Gastrocnemius medialis (tissue), 4 donors: Measurements from ENCODE around the gene RNF141. TPM values are rescaled to one million over a fixed set of nuclear protein-coding genes. Genes with fewer than 3 reads are reported as not detected.

Experiments used
- ATAC-seq, 2 donors: fragments of 150-250 bp; one replicate each; pipeline ENCODE4 v1.9.1; 2016
- DNase-seq, 2 donors: peaks; one replicate each; pipeline ENCODE4 v3.0.0-alpha.2; 2019
- H3K27ac ChIP-seq, 4 donors: fragments of 200-600 bp; sonication (generic); 1 replicate in 1 of 4; 2 replicates in 3 of 4; pipeline ENCODE4 v1.5.1; 2016 to 2018; ENCODE audit warnings: mild to moderate bottlenecking in 2 of 4, moderate library complexity in 1 of 4
- H3K27me3 ChIP-seq, 3 donors: fragments of 200-600 bp; sonication (generic) in 2 of 3; 1 replicate in 1 of 3; 2 replicates in 2 of 3; pipeline versions ENCODE4 v1.5.1 to v1.6.0; 2016 to 2019; ENCODE audit warnings: mild to moderate bottlenecking in 1 of 3, moderate library complexity in 1 of 3
- H3K36me3 ChIP-seq, 2 donors: fragments of 200-600 bp; sonication (generic) in 1 of 2; one replicate each; pipeline ENCODE4 v1.5.1; 2017 to 2018
- H3K4me1 ChIP-seq, 2 donors: fragments of 200-600 bp; sonication (generic) in 1 of 2; one replicate each; pipeline ENCODE4 v1.5.1; 2016 to 2017; ENCODE audit warnings: mild to moderate bottlenecking in 2 of 2
- H3K4me3 ChIP-seq, 4 donors: fragments of 200-600 bp; sonication (generic) in 3 of 4; 1 replicate in 1 of 4; 2 replicates in 3 of 4; pipeline ENCODE4 v1.5.1; 2016 to 2019; ENCODE audit warnings: mild to moderate bottlenecking in 2 of 4
- H3K9me3 ChIP-seq, 3 donors: fragments of 200-600 bp; sonication (generic) in 2 of 3; 1 replicate in 1 of 3; 2 replicates in 2 of 3; pipeline ENCODE4 v1.5.1; 2016 to 2019
- POLR2A ChIP-seq, 2 donors: fragments of 450-650 bp; IDR thresholded peaks; one replicate each; pipeline ENCODE4 v1.6.1; 2017; ENCODE audit warnings: antibody characterized with exemption in 2 of 2, mild to moderate bottlenecking in 2 of 2, moderate library complexity in 2 of 2
- in situ Hi-C, 4 donors: fragments of 200-750 bp; cut with MboI; loops; one replicate each; pipeline versions ENCODE4 v1.15.0 to v1.8.0; 2017; ENCODE audit warnings: low sequenced_read_pairs in 4 of 4
- intact Hi-C: fragments of 100-400 bp; cut with DNase I; formaldehyde crosslinking; loops from one replicate; pipeline ENCODE4 v1.15.1; 2023; ENCODE audit warnings: low total_unique reads
- total RNA-seq, 4 donors: library from RNA; depleted of rRNA; stranded (reverse); fragments of >200 nt; gene quantifications; one replicate each; pipeline versions ENCODE4 v1.1.0 to v1.2.3, GENCODE V29; 2016
- TF ChIP-seq, protein P1 (sequence below), 5 experiments: fragments of 450-650 bp in 3 of 5; fragments of 200-600 bp in 2 of 5; sonication (generic) in 2 of 5; IDR thresholded peaks in 4 of 5; conservative IDR thresholded peaks in 1 of 5; 1 replicate in 4 of 5; 2 replicates in 1 of 5; pipeline ENCODE4 v1.5.1; 2016 to 2019; ENCODE audit warnings: antibody characterized with exemption in 5 of 5, mild to moderate bottlenecking in 3 of 5, moderate library complexity in 3 of 5

The RNF141 gene
- total RNA-seq, 4 donors from 2014 or later: 16.8 to 38.2 (median 19.0) TPM

- TF ChIP-seq, protein P1, sequence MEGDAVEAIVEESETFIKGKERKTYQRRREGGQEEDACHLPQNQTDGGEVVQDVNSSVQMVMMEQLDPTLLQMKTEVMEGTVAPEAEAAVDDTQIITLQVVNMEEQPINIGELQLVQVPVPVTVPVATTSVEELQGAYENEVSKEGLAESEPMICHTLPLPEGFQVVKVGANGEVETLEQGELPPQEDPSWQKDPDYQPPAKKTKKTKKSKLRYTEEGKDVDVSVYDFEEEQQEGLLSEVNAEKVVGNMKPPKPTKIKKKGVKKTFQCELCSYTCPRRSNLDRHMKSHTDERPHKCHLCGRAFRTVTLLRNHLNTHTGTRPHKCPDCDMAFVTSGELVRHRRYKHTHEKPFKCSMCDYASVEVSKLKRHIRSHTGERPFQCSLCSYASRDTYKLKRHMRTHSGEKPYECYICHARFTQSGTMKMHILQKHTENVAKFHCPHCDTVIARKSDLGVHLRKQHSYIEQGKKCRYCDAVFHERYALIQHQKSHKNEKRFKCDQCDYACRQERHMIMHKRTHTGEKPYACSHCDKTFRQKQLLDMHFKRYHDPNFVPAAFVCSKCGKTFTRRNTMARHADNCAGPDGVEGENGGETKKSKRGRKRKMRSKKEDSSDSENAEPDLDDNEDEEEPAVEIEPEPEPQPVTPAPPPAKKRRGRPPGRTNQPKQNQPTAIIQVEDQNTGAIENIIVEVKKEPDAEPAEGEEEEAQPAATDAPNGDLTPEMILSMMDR (IDR thresholded peaks at IDR 0.05 in 4 of 5, conservative IDR thresholded peaks at IDR 0.05 in 1 of 5): no peak
- TF ChIP-seq POLR2A (IDR thresholded peaks at IDR 0.05): no peak
- Histone ChIP-seq H3K27me3 (no peaks in the 10 kb centered on the region), H3K4me3 (no peak overlapping the region), H3K4me1 (no peaks in the 10 kb centered on the region), H3K27ac (no peak overlapping the region), H3K36me3 (peaks cover 0 to 90% of the 10 kb centered on the region in 2 donors), H3K9me3 (no peaks in the 10 kb centered on the region)
- DNase-seq (no peak), ATAC-seq (no peak)
- intact Hi-C loops: no loop called here
- in situ Hi-C loops: loop anchor here in 1 of 4 donors (25.0 kb wide), 1 partner anchor 235 kb away; no protein-coding TSS in a partner anchor
Measured at GRCh38 chr11:10502770-10503169, 38.2 kb downstream of the RNF141 start.

DNA sequence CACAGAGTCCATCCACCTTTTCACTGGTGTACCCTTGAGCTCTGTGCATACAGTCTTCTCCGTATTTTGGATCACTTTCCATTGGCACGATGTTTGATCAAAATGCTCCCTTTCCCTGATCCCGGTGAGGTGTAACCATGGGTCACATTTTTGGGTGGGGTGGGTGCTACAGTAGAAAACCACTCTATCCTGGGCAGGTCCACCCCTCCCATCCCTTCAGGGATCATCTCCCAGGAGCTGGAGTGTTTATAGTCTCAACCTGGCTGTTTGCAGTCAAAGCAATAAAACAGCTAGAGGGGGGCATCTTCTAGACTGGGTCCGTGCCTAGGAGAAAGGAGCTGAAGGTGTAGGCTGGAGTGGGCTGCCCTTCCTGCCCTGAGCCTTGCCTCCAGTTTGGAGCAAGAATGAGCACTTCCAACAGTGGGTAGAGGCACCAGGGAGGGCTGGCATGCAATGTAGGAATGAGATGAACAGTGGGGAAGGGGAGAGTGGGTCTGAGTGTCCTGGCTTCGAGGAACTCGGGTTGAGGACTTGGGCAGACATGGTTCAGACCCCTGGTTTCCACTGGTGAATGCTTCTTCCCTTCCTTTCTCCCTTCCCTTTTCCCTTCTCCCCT, 38.8 kb downstream of the RNF141 start:
- in situ Hi-C loops: loop anchor here in 1 of 4 donors (25.0 kb wide), 1 partner anchor 235 kb away; no protein-coding TSS in a partner anchor
- no peak overlapping the region for H3K27ac ChIP-seq

GRCh38 chr11:10500757-10501684, 40.0 kb downstream of the RNF141 start:
- no peak overlapping the region for H3K4me3 ChIP-seq
- no peaks in the 10 kb centered on the region for H3K27me3 ChIP-seq
- H3K4me1 ChIP-seq: no peaks in the 10 kb centered on the region
- in situ Hi-C loops (loop anchor here in 1 of 4 donors (25.0 kb wide), 1 partner anchor 236 kb away; no protein-coding TSS in a partner anchor), intact Hi-C loops (no loop called here)
- no peaks in the 10 kb centered on the region for H3K9me3 ChIP-seq
- peaks cover 0 to 100% of the 10 kb centered on the region in 2 donors for H3K36me3 ChIP-seq
- DNase-seq (no peak), ATAC-seq (no peak)
- no peak overlapping the region for H3K27ac ChIP-seq
- TF ChIP-seq, protein P1 (IDR thresholded peaks at IDR 0.05 in 4 of 5, conservative IDR thresholded peaks at IDR 0.05 in 1 of 5): no peak
- no peak for TF ChIP-seq POLR2A (IDR thresholded peaks at IDR 0.05)

More for the DNA sequence above, 38.8 kb downstream of the RNF141 start:
- Histone ChIP-seq H3K36me3 (peaks cover 0 to 96% of the 10 kb centered on the region in 2 donors), H3K9me3 (no peaks in the 10 kb centered on the region), H3K4me1 (no peaks in the 10 kb centered on the region), H3K27me3 (no peaks in the 10 kb centered on the region), H3K4me3 (no peak overlapping the region)
- DNase-seq (no peak), ATAC-seq (no peak)
- no peak for TF ChIP-seq POLR2A (IDR thresholded peaks at IDR 0.05)
- TF ChIP-seq, protein P1 (IDR thresholded peaks at IDR 0.05 in 4 of 5, conservative IDR thresholded peaks at IDR 0.05 in 1 of 5): no peak
- intact Hi-C loops: no loop called here

- in situ Hi-C loops: loop anchor here in 1 of 4 donors (25.0 kb wide), 1 partner anchor 237 kb away; no protein-coding TSS in a partner anchor
- intact Hi-C loops: no loop called here
- no peaks in the 10 kb centered on the region for H3K4me1 ChIP-seq
- peaks cover 0 to 100% of the 10 kb centered on the region in 2 donors for H3K36me3 ChIP-seq
- TF ChIP-seq, protein P1 (IDR thresholded peaks at IDR 0.05 in 4 of 5, conservative IDR thresholded peaks at IDR 0.05 in 1 of 5): no peak
- no peak for TF ChIP-seq POLR2A (IDR thresholded peaks at IDR 0.05)
- no peaks in the 10 kb centered on the region for H3K27me3 ChIP-seq
- no peak for DNase-seq
- no peak for ATAC-seq
- H3K4me3 ChIP-seq: no peak overlapping the region
- no peak overlapping the region for H3K27ac ChIP-seq
- H3K9me3 ChIP-seq: no peaks in the 10 kb centered on the region
Measured at GRCh38 chr11:10499874-10500601, 40.9 kb downstream of the RNF141 start.
